Choroid plexus epithelial cell (primary cell): ENCODE results near the gene MTF1.

ENCODE experiments used
- DNase-seq: peaks from one replicate; pipeline ENCODE4 v3.0.0-alpha.2; 2010; ENCODE audit warnings: low read depth
- H3K4me3 ChIP-seq: 2 replicates; pipeline ENCODE4 v1.5.1; 2011; ENCODE audit warnings: low read depth, mild to moderate bottlenecking, control low read depth, low read length, moderate library complexity
- TF ChIP-seq, protein P1 (sequence below): conservative IDR thresholded peaks from 2 replicates; pipeline ENCODE4 v1.5.1; 2011; ENCODE audit warnings: low read depth, mild to moderate bottlenecking, control low read depth, inconsistent platforms, low read length, moderate library complexity

MTF1 gene

DNA sequence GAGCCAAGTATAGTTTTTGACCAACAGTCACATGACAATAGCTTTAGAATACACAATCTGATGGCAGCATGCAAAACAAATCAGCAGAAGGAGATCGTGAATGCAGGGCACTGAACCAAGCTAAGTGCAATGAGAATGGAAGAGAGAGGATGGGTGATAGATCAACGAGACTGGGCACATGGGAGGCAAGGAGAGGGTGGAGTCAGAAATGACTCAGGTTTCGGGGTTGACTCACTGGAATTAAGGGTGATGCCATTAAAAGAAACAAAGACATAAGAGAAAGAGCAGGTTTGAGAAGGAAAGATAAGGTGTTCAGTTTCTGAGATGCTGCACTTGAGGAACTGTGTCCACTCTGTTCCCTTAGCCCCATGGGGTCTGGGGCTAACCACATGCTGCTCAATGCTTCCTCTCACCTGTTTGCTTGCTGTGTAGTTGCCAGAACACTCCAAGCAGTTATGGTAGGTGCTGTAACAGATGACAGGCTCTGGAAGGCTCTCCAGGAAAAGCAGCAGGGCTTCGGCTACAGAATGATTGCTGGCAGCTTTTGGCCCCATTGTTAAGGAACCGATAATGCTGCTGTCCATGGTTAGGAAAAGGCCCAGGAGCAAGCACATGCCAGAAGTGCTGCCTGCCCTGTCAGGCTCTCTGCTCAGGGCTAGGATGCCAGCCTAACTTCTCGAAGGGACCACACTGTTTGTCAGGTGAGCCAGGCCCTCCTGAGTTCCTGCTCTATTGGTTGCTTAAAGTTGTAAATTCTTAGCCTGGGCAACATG lies 6.1 kb upstream of the MTF1 start:
- H3K4me3 ChIP-seq, result no peak overlapping the region
- TF ChIP-seq, protein P1, sequence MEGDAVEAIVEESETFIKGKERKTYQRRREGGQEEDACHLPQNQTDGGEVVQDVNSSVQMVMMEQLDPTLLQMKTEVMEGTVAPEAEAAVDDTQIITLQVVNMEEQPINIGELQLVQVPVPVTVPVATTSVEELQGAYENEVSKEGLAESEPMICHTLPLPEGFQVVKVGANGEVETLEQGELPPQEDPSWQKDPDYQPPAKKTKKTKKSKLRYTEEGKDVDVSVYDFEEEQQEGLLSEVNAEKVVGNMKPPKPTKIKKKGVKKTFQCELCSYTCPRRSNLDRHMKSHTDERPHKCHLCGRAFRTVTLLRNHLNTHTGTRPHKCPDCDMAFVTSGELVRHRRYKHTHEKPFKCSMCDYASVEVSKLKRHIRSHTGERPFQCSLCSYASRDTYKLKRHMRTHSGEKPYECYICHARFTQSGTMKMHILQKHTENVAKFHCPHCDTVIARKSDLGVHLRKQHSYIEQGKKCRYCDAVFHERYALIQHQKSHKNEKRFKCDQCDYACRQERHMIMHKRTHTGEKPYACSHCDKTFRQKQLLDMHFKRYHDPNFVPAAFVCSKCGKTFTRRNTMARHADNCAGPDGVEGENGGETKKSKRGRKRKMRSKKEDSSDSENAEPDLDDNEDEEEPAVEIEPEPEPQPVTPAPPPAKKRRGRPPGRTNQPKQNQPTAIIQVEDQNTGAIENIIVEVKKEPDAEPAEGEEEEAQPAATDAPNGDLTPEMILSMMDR, result no peak
- DNase-seq, result peak; percentile 13

DNA sequence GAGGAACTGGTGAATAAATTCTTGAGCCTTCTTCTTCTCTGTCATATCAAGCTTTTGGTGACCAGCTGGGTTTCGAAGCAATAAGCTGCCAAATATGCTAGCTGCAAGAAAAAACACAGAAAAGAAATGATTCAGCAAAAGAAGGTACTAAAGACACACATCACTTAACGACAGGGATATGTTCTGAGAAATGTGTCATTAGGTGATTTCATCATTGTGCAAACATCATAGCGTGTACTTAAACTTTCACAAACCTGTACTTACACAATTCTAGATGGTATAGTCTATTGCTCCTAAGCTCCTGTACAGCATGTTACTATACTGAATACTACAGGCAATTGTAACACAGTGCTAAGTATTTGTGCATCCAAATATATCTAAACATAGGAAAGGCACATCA lies 2.9 kb upstream of the MTF1 start:
- TF ChIP-seq, protein P1, result no peak
- no peak overlapping the region for H3K4me3 ChIP-seq
- DNase-seq, result no peak

DNA sequence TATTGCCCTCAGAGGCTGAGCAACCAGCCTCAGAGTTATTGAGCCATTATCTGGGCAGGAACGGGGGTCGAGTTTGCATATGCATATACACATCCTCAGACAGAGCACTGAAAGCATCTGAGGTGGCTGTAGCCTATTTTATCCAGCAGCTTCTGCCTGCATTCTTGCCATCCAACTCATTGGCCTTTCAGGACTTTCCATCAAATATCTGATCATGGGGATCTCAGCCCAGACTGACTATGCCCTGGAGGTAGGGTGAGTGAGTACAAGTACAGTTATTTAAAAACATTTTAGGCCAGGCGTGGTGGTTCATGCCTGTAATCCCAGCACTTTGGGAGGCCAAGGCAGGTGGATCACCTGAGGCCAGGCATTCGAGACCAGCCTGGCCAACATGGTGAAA lies 1.8 kb upstream of the MTF1 start:
- DNase-seq, result no peak
- H3K4me3 ChIP-seq, result no peak overlapping the region
- TF ChIP-seq, protein P1, result no peak

DNA sequence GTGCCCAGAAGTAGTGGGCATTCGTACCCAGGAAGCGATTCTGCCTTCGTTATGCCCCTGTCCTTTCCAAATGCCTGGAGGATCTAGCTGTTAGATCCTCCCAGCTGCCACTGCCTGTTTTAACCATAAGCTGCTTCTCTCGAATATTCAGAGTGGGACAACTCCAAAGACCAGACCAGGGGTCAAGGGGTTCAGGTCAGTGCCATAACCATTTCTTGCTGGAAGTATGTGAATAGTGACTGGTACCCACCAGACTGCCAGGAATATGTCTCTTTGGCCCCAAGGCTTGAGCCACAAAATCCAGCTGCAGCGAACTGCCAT lies 914 bp upstream of the MTF1 start:
- DNase-seq, result no peak
- H3K4me3 ChIP-seq, result peak overlapping the region; percentile 99
- TF ChIP-seq, protein P1, result no peak

DNA sequence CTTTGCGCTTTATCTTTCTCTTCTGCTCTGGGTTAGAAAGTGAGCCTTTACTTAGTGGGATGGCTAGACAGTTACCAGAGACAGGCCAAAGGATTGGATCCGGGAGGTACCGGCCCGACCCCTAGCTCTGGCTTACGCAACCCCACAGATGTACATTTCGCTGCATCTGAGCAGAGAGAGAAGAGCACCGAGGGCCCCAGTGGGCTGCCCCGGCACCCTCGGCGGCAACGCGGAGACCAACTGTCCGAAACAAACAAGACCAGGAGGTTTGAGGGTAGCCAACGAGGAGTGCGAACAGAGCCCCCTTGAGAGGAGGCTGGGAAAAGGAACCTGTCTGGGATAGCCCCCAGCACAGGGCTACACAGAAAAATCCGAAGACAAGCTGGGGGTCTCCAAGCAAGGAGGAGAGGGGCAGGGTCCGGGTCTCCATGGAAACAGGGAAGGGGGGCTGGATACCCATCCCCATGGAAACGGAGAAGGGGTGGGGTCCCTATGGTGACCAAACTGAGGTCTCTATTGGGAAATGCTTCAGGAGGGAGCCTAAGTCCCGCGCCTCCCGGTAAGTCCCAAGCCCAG lies 373 bp downstream of the MTF1 start:
- H3K4me3 ChIP-seq, result peak overlapping the region; percentile 99
- TF ChIP-seq, protein P1, result peak; percentile 1
- DNase-seq, result peak; percentile 66

DNA sequence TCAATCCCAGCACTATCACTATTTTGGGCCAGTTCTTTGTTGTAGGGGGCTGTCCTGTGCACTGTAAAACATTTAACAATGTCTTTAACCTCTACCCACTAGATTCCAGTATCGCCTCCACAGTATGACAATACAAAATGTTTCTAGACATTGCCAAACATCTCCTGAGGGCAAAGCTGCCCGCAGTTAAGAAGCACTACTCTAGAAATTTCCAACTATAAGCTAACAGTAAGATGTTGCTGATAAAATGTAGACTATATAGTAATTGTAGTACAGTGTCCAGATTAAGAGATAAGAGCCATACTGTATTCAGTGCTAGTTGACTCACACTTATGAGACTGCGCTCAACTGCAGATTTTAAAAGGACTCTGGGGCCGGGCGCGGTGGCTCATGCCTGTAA lies 5.0 kb downstream of the MTF1 start:
- no peak for DNase-seq
- TF ChIP-seq, protein P1, result no peak
- H3K4me3 ChIP-seq, result no peak overlapping the region

DNA sequence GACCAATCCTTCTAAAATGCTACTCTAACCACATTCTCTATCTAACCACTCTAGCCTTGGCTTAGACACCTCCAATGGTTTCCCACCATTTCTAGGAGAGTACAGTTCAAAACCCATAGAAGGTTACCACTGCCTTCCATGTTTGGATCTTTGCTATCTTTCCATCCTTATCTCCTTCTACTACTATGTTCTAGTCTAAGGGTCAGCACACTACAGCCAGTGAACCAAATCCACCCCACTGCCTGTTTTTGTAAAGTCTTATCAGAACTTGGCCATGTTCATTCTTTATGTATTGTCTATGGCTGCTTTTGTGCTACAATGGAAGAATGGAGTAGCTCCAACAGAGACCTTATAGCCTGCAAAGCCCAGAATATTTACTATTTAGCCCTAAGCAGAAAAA lies 6.2 kb downstream of the MTF1 start:
- DNase-seq, result no peak
- no peak overlapping the region for H3K4me3 ChIP-seq
- TF ChIP-seq, protein P1, result no peak
